HepG2 (cell line): ENCODE measurements around the gene TATDN2. TPM values are rescaled to one million over a fixed set of nuclear protein-coding genes. Genes with fewer than 3 reads are reported as not detected.

ENCODE experiments used
- CBFB ChIP-seq: sonication (generic); formaldehyde crosslinking; IDR thresholded peaks from 2 replicates; pipeline ENCODE4 v1.4.0; 2020; ENCODE audit warnings: missing genetic modification reagents
- GABPA ChIP-seq, 2 experiments: IDR thresholded peaks; 2 replicates each; pipeline ENCODE4 v1.6.1; 2011 to 2016; ENCODE audit warnings: low read depth in 2 of 2, low read length in 1 of 2, missing biosample characterization in 1 of 2, missing genetic modification characterization in 1 of 2
- MAZ ChIP-seq, 2 experiments: sonication (generic) in 1 of 2; formaldehyde crosslinking in 1 of 2; IDR thresholded peaks; 2 replicates each; pipeline versions ENCODE4 v1.5.0 to v1.6.1; 2012 to 2020; ENCODE audit warnings: low read depth in 2 of 2, mild to moderate bottlenecking in 2 of 2, borderline replicate concordance in 1 of 2, improper control_type of control experiment in 1 of 2, low read length in 1 of 2, missing genetic modification reagents in 1 of 2, moderate library complexity in 1 of 2
- MED1 ChIP-seq: sonication (generic); formaldehyde crosslinking; IDR thresholded peaks from 2 replicates; pipeline ENCODE4 v1.4.0; 2020; ENCODE audit warnings: missing genetic modification reagents
- MTA1 ChIP-seq: sonication (generic); formaldehyde crosslinking; IDR thresholded peaks from 2 replicates; pipeline ENCODE4 v1.4.0; 2020; ENCODE audit warnings: missing genetic modification reagents, mild to moderate bottlenecking, borderline replicate concordance
- RBM39 ChIP-seq: fragments of 200-400 bp; formaldehyde crosslinking; IDR thresholded peaks from one replicate; pipeline ENCODE4 v1.6.1; 2018; ENCODE audit warnings: antibody characterized with exemption, mild to moderate bottlenecking, low read depth, low read length; ENCODE audit not compliant: poor library complexity, severe bottlenecking
- ZNF616 ChIP-seq: sonication (generic); formaldehyde crosslinking; IDR thresholded peaks from 2 replicates; pipeline ENCODE4 v1.5.0; 2020; ENCODE audit warnings: low read depth, mild to moderate bottlenecking, missing genetic modification reagents
- ZNF724P ChIP-seq: sonication (generic); formaldehyde crosslinking; IDR thresholded peaks from 2 replicates; pipeline ENCODE4 v1.8.0; 2022; ENCODE audit warnings: missing genetic modification reagents, borderline replicate concordance
- ZSCAN12 ChIP-seq: sonication (generic); formaldehyde crosslinking; IDR thresholded peaks from 2 replicates; pipeline ENCODE4 v1.9.0; 2021; ENCODE audit warnings: mild to moderate bottlenecking, missing genetic modification reagents
- polyA plus RNA-seq, 8 experiments: library from polyadenylated mRNA; depleted of rRNA in 3 of 8; stranded (reverse) in 7 of 8; unstranded in 1 of 8; fragments of >200 nt; fragmentation: Illumina TruSeq in 4 of 8; extraction: Trizol in 4 of 8; gene quantifications; 2 replicates each; pipeline versions ENCODE4 v1.2.1 to v1.2.3, GENCODE V29; 2011 to 2016; ENCODE audit warnings: low read depth in 4 of 8, missing spikeins in 1 of 8, mixed read lengths in 1 of 8; ENCODE audit not compliant: insufficient read depth in 1 of 8
- total RNA-seq, 5 experiments: library from RNA; depleted of rRNA; stranded (reverse); fragments of >200 nt; fragmentation: Illumina TruSeq; extraction: Trizol; gene quantifications; 2 replicates each; pipeline ENCODE4 v1.2.3, GENCODE V29; 2016; ENCODE audit warnings: low read depth in 1 of 5
- TF ChIP-seq, protein P1 (sequence below): sonication (generic); formaldehyde crosslinking; IDR thresholded peaks from 2 replicates; pipeline ENCODE4 v1.4.0; 2020; ENCODE audit warnings: missing genetic modification reagents
- TF ChIP-seq, protein P2 (sequence below): sonication (generic); formaldehyde crosslinking; conservative IDR thresholded peaks from 2 replicates; pipeline ENCODE4 v1.4.0; 2020; ENCODE audit warnings: missing genetic modification reagents
- TF ChIP-seq, protein P3 (sequence below): IDR thresholded peaks from 2 replicates; pipeline ENCODE4 v1.6.1; 2016; ENCODE audit warnings: control low read depth
- TF ChIP-seq, protein P4 (sequence below): sonication (generic); formaldehyde crosslinking; IDR thresholded peaks from 2 replicates; pipeline ENCODE4 v1.5.0; 2020; ENCODE audit warnings: missing genetic modification reagents, mild to moderate bottlenecking, borderline replicate concordance

Gene TATDN2
- total and polyA plus RNA-seq, 2 of the 13 experiments (the other 11 are each of a cell fraction or from before 2014, with no cell fraction given) = 12.1 to 21.9 TPM

DNA sequence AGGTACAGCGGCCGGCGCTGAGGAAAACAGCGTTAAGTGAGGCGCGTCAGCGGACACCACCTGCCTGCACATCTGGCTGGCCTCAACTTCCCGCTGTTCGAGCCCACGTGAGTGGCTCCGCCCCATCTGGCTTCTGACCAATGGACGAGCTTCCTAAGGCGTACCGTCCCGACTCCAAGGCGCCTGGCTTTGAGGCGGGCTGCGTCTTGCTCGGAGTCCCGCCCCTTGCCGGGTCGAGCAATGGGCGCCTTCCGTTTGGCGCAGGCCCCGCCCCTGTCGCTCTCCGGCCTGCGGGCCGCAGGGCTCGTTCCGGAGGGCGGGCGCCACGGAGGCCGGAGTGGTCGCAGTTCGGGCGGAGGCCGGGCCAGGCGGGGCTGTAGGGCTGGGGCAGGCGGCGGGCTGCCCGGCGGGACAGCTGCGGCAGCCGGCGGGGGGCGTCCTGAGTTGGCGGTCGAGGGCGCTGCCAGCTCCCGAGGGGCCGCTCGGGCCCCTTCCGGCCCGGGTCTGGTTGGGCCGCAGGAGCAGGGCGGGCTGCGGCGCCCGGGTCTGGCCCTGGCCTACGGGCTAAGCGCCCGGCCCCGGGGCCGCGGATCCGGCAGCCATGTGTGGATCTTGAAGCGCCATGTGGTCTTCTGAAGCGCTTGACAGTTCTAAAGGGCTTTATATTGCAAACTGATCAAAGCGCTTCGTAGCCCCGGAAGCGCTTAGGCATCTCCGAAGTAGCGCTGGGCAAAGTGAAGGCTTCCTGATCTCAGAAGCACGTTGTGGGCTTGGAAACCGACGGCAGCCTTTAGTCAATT lies at the start of gene TATDN2 (continued):
- TF ChIP-seq, protein P1, sequence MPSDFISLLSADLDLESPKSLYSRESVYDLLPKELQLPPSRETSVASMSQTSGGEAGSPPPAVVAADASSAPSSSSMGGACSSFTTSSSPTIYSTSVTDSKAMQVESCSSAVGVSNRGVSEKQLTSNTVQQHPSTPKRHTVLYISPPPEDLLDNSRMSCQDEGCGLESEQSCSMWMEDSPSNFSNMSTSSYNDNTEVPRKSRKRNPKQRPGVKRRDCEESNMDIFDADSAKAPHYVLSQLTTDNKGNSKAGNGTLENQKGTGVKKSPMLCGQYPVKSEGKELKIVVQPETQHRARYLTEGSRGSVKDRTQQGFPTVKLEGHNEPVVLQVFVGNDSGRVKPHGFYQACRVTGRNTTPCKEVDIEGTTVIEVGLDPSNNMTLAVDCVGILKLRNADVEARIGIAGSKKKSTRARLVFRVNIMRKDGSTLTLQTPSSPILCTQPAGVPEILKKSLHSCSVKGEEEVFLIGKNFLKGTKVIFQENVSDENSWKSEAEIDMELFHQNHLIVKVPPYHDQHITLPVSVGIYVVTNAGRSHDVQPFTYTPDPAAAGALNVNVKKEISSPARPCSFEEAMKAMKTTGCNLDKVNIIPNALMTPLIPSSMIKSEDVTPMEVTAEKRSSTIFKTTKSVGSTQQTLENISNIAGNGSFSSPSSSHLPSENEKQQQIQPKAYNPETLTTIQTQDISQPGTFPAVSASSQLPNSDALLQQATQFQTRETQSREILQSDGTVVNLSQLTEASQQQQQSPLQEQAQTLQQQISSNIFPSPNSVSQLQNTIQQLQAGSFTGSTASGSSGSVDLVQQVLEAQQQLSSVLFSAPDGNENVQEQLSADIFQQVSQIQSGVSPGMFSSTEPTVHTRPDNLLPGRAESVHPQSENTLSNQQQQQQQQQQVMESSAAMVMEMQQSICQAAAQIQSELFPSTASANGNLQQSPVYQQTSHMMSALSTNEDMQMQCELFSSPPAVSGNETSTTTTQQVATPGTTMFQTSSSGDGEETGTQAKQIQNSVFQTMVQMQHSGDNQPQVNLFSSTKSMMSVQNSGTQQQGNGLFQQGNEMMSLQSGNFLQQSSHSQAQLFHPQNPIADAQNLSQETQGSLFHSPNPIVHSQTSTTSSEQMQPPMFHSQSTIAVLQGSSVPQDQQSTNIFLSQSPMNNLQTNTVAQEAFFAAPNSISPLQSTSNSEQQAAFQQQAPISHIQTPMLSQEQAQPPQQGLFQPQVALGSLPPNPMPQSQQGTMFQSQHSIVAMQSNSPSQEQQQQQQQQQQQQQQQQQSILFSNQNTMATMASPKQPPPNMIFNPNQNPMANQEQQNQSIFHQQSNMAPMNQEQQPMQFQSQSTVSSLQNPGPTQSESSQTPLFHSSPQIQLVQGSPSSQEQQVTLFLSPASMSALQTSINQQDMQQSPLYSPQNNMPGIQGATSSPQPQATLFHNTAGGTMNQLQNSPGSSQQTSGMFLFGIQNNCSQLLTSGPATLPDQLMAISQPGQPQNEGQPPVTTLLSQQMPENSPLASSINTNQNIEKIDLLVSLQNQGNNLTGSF = 0 out of 2 replicates have a peak, but pooled peaks have one; percentile 31
- TF ChIP-seq MAZ (IDR thresholded peaks at IDR 0.05; ENCODE audit: borderline replicate concordance, low read depth, low read length) (no peak), MAZ (CRISPR knock-in tag; IDR thresholded peaks at IDR 0.05; ENCODE audit: low read depth) (peak; percentile 90), ZNF724P (peak; percentile 93), RBM39 (peak; percentile 40), MED1 (peak; percentile 60; the same call in 1 of the 2 replicates), ZNF616 (CRISPR knock-in tag) (peak; percentile 43; the same call in 1 of the 2 replicates), MTA1 (CRISPR knock-in tag) (peak; percentile 51; the same call in 1 of the 2 replicates), CBFB (peak; percentile 64; the same call in 1 of the 2 replicates), ZSCAN12 (CRISPR knock-in tag) (peak; percentile 21; the same call in 1 of the 2 replicates), GABPA (IDR thresholded peaks at IDR 0.05; ENCODE audit: low read depth, low read length) (0 out of 2 replicates have a peak, but pooled peaks have one; percentile 21), GABPA (CRISPR knock-in tag; IDR thresholded peaks at IDR 0.05; ENCODE audit: low read depth) (peak; percentile 55; the same call in 1 of the 2 replicates)
- TF ChIP-seq, protein P2, sequence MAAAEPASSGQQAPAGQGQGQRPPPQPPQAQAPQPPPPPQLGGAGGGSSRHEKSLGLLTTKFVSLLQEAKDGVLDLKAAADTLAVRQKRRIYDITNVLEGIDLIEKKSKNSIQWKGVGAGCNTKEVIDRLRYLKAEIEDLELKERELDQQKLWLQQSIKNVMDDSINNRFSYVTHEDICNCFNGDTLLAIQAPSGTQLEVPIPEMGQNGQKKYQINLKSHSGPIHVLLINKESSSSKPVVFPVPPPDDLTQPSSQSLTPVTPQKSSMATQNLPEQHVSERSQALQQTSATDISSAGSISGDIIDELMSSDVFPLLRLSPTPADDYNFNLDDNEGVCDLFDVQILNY (CRISPR knock-in tag) = no peak; the same call in 1 of the 2 replicates
- TF ChIP-seq, protein P3, sequence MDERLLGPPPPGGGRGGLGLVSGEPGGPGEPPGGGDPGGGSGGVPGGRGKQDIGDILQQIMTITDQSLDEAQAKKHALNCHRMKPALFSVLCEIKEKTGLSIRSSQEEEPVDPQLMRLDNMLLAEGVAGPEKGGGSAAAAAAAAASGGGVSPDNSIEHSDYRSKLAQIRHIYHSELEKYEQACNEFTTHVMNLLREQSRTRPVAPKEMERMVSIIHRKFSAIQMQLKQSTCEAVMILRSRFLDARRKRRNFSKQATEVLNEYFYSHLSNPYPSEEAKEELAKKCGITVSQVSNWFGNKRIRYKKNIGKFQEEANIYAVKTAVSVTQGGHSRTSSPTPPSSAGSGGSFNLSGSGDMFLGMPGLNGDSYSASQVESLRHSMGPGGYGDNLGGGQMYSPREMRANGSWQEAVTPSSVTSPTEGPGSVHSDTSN (CRISPR knock-in tag) = no peak
- TF ChIP-seq, protein P4, sequence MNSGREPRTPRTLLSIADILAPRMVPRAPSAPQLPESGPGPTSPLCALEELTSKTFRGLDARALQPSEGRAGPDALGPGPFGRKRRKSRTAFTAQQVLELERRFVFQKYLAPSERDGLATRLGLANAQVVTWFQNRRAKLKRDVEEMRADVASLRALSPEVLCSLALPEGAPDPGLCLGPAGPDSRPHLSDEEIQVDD (CRISPR knock-in tag) = 0 out of 2 replicates have a peak, but pooled peaks have one; percentile 53
